SK-N-SH (cell line): Measurements from ENCODE around the gene DMAC1.

Source experiments
- EP300 ChIP-seq, 2 experiments: IDR thresholded peaks; 2 replicates each; pipeline versions ENCODE4 v1.4.0 to v1.6.1; 2012; ENCODE audit warnings: borderline replicate concordance in 1 of 2, low read depth in 1 of 2, low read length in 1 of 2
- MAX ChIP-seq: IDR thresholded peaks from 2 replicates; pipeline ENCODE4 v1.4.0; 2012; ENCODE audit warnings: low read depth
- NRF1 ChIP-seq: IDR thresholded peaks from 2 replicates; pipeline ENCODE4 v1.6.1; 2012; ENCODE audit warnings: low read depth, mild to moderate bottlenecking, low read length
- SIN3A ChIP-seq: IDR thresholded peaks from 2 replicates; pipeline ENCODE4 v1.6.1; 2012; ENCODE audit warnings: low read depth, mild to moderate bottlenecking, low read length, moderate library complexity, borderline replicate concordance
- TF ChIP-seq, protein P1 (sequence below): fragments of 200-600 bp; sonication (generic); IDR thresholded peaks from 2 replicates; pipeline ENCODE4 v1.6.1; 2017; ENCODE audit warnings: antibody characterized with exemption, mild to moderate bottlenecking, moderate library complexity

DNA sequence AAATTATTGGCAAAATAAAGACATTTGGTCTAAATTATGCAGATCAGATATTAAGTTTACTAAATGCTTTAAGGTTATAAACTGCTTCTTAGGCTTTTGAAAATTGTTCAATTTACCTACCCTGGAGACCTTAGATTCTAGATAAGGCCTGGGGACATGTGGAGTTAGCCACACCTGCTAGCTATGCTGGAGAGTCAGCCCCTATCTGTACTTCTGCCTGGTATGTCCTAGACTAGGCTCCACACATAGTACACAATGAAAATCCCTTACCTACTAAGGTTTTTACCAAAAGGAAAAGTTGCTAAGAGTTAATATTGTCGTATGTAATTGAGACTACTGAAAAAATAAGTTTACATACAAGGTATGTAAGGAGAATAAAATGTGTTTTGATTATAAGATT, 49.8 kb upstream of the DMAC1 start:
- no peak for TF ChIP-seq SIN3A
- TF ChIP-seq NRF1, result no peak
- no peak for TF ChIP-seq MAX
- TF ChIP-seq EP300 (IDR thresholded peaks at IDR 0.05; ENCODE audit: borderline replicate concordance in 1 of 2, low read depth in 1 of 2, low read length in 1 of 2), result no peak
- TF ChIP-seq, protein P1, sequence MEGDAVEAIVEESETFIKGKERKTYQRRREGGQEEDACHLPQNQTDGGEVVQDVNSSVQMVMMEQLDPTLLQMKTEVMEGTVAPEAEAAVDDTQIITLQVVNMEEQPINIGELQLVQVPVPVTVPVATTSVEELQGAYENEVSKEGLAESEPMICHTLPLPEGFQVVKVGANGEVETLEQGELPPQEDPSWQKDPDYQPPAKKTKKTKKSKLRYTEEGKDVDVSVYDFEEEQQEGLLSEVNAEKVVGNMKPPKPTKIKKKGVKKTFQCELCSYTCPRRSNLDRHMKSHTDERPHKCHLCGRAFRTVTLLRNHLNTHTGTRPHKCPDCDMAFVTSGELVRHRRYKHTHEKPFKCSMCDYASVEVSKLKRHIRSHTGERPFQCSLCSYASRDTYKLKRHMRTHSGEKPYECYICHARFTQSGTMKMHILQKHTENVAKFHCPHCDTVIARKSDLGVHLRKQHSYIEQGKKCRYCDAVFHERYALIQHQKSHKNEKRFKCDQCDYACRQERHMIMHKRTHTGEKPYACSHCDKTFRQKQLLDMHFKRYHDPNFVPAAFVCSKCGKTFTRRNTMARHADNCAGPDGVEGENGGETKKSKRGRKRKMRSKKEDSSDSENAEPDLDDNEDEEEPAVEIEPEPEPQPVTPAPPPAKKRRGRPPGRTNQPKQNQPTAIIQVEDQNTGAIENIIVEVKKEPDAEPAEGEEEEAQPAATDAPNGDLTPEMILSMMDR, result no peak
